ENCODE measurements around the gene RGS13. TPM values are rescaled to one million over a fixed set of nuclear protein-coding genes. Genes with fewer than 3 reads are reported as not detected.

Gene RGS13
- total and polyA plus RNA-seq, 10 donors: 0.09 to 13.3 (median 0.43) TPM; not detected in 1

DNA sequence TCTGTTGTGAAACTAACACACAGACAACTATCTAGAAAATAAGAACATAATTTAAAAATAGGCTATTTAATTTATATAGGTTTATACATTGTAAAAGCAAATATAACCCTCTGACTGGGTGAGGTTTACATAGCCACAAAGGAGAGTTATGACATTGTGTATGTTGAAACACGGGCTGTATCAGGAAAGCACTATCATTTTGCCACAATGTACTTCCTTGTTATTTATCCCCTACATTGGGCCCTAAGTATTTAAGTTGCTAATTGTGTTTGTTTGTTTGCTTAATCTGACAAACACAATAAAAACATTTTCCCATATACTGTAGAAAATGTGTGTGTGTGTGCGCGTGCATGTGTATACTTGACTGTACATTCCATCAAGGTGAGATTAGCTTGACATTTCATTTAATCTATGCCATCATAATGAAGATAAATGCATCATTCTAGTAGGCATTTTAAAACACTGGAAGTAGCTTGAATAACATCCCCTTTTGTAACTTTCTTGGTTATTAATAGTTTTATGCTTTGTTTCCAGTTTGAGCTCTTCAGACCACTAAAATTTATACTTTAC is 72.1 kb downstream of the RGS13 start:
- Histone ChIP-seq H3K4me1 (no peaks in the 10 kb centered on the region), H3K27me3 (replicated peaks in 1 of 7) (no peaks in the 10 kb centered on the region), H3K27ac (peak overlapping the region in 5 of 8 donors; percentile 6 to 77 (median 57)), H3K4me3 (no peak overlapping the region), H3K9me3 (no peaks in the 10 kb centered on the region), H3K36me3 (no peaks in the 10 kb centered on the region)
- TF ChIP-seq, protein P1, sequence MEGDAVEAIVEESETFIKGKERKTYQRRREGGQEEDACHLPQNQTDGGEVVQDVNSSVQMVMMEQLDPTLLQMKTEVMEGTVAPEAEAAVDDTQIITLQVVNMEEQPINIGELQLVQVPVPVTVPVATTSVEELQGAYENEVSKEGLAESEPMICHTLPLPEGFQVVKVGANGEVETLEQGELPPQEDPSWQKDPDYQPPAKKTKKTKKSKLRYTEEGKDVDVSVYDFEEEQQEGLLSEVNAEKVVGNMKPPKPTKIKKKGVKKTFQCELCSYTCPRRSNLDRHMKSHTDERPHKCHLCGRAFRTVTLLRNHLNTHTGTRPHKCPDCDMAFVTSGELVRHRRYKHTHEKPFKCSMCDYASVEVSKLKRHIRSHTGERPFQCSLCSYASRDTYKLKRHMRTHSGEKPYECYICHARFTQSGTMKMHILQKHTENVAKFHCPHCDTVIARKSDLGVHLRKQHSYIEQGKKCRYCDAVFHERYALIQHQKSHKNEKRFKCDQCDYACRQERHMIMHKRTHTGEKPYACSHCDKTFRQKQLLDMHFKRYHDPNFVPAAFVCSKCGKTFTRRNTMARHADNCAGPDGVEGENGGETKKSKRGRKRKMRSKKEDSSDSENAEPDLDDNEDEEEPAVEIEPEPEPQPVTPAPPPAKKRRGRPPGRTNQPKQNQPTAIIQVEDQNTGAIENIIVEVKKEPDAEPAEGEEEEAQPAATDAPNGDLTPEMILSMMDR (IDR thresholded peaks at IDR 0.05 in 8 of 11, conservative IDR thresholded peaks at IDR 0.05 in 3 of 11): no peak
- TF ChIP-seq POLR2AphosphoS5 (IDR thresholded peaks at IDR 0.05) (no peak), POLR2A (IDR thresholded peaks at IDR 0.05) (no peak)
- no peak for DNase-seq
- WGBS, 5 donors: 81 to 93% (median 85%) methylated on average over 3 of the region's 3 CpGs
- intact Hi-C loops (cut with DNase I; ENCODE audit: low total_unique reads): no loop called here

DNA sequence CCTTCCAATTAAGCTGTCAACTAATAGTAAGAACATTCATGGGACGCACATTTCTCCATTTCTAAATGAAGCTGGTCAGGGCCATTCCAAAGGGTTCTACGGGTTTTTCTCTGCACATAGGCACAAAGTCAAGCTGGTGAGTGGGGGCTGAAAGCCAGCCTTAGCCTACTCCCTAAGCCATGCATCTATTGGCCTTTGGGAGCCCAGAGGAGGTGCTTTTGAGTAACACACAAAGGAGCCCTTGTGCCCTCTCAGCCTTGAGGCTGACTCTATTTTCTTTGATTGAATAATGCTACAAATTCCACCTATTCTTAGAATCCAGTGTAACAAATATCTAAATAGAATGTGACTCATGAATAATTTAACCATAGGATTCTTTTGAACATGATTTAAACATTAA is 73.6 kb downstream of the RGS13 start:
- no peaks in the 10 kb centered on the region for H3K9me3 ChIP-seq
- DNase-seq: no peak
- TF ChIP-seq, protein P1 (IDR thresholded peaks at IDR 0.05 in 8 of 11, conservative IDR thresholded peaks at IDR 0.05 in 3 of 11): no peak
- intact Hi-C loops (cut with DNase I; ENCODE audit: low total_unique reads): no loop called here
- 75 to 94% (median 92%) methylated on average over 2 of the region's 2 CpGs for WGBS, 5 donors
- no peaks in the 10 kb centered on the region for H3K36me3 ChIP-seq
- no peaks in the 10 kb centered on the region for H3K27me3 ChIP-seq (replicated peaks in 1 of 7)
- H3K4me1 ChIP-seq: no peaks in the 10 kb centered on the region
- no peak overlapping the region for H3K4me3 ChIP-seq
- H3K27ac ChIP-seq: no peak overlapping the region

Other genes with a start within 250 kb of the RGS13 start
- 100 to 1,000 TPM in 2 of 7 donors, 10 to 100 TPM in 5; 27.0 to 261 (median 83.3) TPM for gene RGS1, start 60.4 kb upstream of the RGS13 start, total RNA-seq
- 10 to 100 TPM; 15.9 to 73.2 (median 24.0) TPM for gene RGS1, start 60.4 kb upstream of the RGS13 start, polyA plus RNA-seq
- gene RGS2, start 172.9 kb downstream of the RGS13 start, total RNA-seq: 100 to 1,000 TPM; 144 to 377 (median 175) TPM
- gene RGS2, start 172.9 kb downstream of the RGS13 start, polyA plus RNA-seq: 100 to 1,000 TPM in 1 of 3 donors, 10 to 100 TPM in 2; 56.9 to 123 (median 58.3) TPM